ENCODE results near the gene SOWAHB.
A peak's percentile ranks its signal among the peaks of the same experiment; 100 is the strongest.

SOWAHB gene

GRCh38 chr4:76850010-76850441, 47.9 kb downstream of the SOWAHB start:
- DNase-seq, result peak; percentile 47

Data from DMS53 (cell line).